Measurements from ENCODE around the gene RAD54L. TPM values are rescaled to one million over a fixed set of nuclear protein-coding genes. Genes with fewer than 3 reads are reported as not detected.

The RAD54L gene
- total RNA-seq, 1 donor from 2014 or later: 0.33 TPM

- ATAC-seq (no peak), DNase-seq (ENCODE audit: low spot score) (no peak)
Measured at GRCh38 chr1:46284597-46285564, 37.3 kb downstream of the RAD54L start.

DNA sequence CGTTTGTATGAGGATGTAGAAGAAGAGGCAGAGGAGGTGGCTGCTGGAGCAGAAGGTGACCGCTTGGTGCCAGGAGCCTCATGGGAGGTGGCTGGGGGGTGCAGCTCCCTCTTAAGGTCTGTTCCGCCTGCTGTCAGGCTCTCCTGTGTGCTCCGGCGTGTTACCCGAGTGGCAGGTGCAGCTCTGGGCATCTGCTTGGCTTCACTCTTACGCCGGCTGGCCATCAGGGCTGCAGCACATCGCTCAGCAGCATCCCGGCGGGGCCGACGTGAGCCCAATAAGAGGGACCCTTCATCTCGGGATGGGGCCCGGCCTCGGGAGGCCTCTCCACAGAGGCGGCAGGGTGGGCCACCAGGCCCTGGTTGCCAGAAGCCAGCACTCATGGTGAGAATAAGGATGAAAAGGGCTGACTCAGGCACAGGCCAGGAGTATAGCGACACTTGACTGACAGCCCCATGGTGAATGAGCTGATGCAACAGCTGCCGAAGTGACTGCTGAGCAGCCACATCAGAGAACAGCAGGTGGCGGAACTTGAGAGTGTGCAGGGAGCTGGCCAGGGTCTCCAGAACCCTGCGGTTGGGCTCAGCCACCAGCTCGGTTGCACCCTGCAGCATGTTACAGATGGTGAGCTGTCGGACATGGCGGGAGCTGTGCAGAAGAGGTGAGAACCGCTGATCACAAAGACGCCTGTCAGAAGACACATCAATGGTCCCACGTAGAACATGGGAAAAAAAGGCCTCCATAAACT lies 38.3 kb downstream of the RAD54L start:
- DNase-seq (ENCODE audit: low spot score): no peak
- no peak for ATAC-seq

- no peak for DNase-seq (ENCODE audit: low spot score)
- ATAC-seq: no peak
Measured at GRCh38 chr1:46288485-46289133, 41.0 kb downstream of the RAD54L start.

DNA sequence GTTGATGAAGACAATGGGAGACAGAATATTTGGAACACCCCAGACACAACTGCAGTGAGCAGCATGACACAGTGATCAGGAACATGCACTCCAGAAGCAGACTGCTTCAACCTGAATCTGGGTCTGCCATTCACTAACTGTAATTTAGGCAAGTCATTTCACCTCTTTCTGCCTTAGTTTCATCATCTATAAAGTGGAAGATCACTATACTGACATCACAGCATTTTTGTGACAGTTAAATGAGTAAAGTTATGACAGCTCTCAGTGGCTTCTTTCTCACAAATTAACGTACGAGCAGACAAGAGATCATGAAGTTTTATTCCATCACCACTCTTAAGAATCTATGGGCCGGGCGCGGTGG lies 41.6 kb downstream of the RAD54L start:
- ATAC-seq: no peak

GRCh38 chr1:46289976-46290375 lies 42.4 kb downstream of the RAD54L start:
- no peak for ATAC-seq

More for the DNA sequence above, 41.6 kb downstream of the RAD54L start:
- no peak for DNase-seq (ENCODE audit: low spot score)

GRCh38 chr1:46295306-46295705 lies 47.7 kb downstream of the RAD54L start:
- DNase-seq (ENCODE audit: low spot score): no peak
- no peak for ATAC-seq

More at GRCh38 chr1:46289976-46290375, 42.4 kb downstream of the RAD54L start:
- no peak for DNase-seq (ENCODE audit: low spot score)

DNA sequence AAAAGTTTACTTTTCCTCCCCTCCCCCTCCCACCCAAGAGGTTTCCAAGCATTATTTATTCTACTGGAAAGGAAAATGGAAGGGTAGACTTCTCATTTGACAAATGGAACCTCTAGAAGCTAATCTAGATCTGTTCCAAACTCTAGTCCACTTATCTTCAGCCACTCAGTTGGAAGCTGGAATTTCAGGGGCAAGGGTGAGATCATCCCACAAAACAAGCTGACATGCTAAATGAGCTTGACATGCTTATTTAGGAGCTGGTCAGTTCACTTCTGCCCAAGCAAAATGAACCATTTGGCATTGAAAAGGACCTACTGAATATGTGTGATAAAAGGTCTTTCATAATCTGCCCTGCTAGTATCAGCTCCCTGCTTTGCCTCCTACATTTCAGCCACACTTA lies 50.8 kb downstream of the RAD54L start:
- no peak for ATAC-seq
- no peak for DNase-seq (ENCODE audit: low spot score)

DNA sequence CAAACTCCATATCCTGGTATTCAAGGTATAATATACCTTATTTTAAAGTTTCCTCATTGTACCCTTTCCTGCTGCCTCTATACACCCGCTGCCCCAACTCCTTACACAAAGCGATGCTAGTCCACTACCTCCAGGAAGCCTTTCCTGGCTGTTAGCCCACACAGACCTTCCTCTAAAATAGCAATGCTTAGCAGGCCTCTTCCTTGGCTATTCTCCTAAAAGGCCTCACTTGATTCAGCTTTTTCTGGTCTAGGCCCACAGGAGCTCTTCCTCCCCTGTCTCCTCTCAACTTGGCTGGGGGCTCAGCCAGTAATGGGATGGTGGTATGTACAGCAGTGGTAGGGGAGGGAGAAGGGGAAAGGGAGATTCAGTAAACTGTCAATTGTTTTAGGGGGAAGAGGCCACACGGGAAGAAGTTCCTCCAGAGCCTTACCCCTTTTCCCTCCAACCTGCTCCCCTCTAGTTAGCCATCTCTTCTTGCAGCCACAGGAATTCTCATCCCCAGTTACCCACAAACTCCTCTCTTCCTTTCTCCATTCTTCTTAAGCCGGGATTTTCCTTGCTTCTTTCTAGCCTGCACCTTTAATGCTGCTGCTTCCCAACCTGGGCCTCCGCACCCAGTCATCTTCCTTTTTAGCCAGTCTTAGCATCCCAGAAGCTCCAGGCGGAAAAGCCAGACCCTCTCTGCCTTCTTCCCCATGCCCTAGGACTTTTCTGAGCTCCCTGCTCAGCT lies 53.3 kb downstream of the RAD54L start:
- no peak for ATAC-seq
- no peak for DNase-seq (ENCODE audit: low spot score)

GRCh38 chr1:46301406-46301807 lies 53.8 kb downstream of the RAD54L start:
- ATAC-seq (no peak), DNase-seq (ENCODE audit: low spot score) (no peak)

DNA sequence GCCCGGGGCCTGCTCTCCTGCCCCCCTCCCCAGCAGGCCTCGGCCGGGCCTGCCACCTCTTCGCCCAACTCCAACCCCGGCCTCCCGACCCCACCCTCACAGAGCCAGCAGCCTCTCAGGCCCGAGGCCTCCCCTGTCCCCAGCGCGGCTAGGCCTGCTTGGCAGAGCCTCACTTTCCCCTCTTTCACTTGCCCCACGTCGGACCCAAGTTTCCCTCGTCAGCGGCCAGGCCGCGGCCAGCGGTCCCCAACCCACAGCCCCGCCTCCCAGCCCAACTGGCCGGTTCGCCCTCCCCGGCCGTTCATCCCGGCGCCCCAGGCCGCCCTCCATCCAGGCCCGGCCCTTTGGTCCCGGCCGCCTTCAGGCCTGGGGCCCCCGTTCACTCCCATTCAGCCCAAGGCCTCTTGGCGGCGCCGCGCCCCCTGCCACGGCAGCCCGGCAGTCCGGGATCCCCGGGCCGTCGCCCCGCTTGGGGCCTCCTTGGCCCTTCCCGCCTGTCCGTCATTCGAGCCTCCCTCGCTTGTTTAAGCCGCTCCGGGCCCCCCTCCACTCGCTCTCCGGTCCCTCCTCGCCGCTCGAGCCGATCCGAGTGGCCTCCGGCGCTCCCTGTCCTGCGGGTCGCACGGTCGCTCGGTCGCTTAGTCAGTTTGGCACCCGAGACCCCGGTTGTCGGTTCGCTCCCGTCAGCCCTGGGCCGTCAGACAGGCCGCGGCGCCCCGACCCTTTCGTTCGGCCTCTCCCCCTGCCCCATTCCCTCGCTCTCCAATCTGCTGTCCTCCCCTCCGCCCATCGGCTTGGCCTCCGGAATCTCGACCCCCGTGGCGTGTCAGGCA lies 54.5 kb downstream of the RAD54L start:
- peak; percentile 64 for DNase-seq (ENCODE audit: low spot score)
- peak; percentile 39 for ATAC-seq

DNA sequence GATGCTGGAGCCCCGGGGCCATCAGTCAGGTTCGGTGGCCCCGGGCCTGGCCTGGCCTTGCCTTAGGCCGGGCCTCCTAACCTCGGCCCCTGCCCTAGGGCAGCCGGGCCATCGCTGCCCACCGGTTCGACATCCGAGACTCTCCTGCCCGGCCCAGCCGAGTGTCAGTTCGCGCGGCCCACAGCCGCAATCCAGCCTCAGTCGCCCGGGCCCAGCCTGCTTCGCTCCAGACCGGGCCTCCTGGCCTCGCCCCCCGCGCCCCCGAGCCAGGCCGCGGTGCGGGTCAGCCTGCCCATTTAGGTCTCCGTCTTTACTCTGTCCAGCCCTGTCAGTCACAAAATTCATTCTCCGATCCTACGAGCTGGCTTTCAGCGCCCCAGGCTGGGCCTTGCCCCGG lies 55.1 kb downstream of the RAD54L start:
- DNase-seq (ENCODE audit: low spot score): no peak
- ATAC-seq: peak; percentile 37

GRCh38 chr1:46303038-46303871 lies 55.7 kb downstream of the RAD54L start, which contains the start of the genes LRRC41 and UQCRH:
Gene LRRC41, minus strand, starts transcription at chr1:46303616. Its CDS starts 294 bp downstream, at chr1:46303322.
Gene UQCRH, plus strand, starts transcription at chr1:46303698. Its CDS starts 69 bp downstream, at chr1:46303767.
- peak; percentile 89 for ATAC-seq
- peak; percentile 95 for DNase-seq (ENCODE audit: low spot score)

DNA sequence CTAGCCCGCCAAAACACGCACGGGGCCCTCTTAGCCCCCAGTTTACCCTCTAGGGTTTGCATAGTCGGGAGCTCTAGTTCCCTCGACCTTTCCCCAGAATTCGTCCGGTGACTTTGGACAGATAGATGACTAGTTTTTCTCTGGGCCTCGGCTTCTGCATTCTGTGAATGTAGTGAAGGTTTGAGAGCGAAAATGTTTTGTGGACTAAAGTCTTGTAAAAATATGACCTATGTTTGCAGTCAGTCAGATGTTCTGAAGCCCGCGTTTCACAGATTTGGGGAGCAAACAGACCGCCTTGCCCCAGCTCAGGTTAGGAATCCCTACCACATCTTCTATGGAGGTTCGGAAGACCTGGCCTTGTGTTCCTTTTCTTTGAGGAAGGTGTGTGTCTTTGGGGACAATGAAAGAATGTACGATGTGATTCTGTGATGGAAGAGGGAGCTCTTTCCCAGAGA lies 56.3 kb downstream of the RAD54L start:
- DNase-seq (ENCODE audit: low spot score) (no peak), ATAC-seq (peak; percentile 1)

- DNase-seq (ENCODE audit: low spot score) (no peak), ATAC-seq (no peak)
Measured at GRCh38 chr1:46306159-46306530, 58.6 kb downstream of the RAD54L start.

GRCh38 chr1:46309401-46310159 lies 62.0 kb downstream of the RAD54L start:
- DNase-seq (ENCODE audit: low spot score) (no peak), ATAC-seq (no peak)

DNA sequence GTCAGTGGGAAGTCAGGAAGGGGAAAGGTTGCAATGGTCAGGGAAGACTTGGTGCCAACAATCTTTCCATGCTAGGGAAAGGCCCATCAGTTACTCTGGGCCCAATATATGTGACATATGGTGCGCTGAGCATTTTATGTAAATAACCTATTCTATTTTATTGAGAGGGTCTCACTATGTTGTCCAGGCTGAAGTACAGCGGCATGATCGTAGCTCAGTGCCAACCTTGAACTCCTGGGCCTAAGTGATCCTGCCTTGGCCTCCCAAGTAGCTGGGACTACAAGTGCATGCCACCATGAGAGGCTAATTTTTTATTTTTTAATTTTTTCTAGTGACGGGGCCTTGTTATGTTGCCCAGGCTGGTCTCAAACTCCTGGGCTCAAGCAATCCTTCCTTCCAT lies 62.8 kb downstream of the RAD54L start:
- no peak for ATAC-seq
- DNase-seq (ENCODE audit: low spot score): no peak

DNA sequence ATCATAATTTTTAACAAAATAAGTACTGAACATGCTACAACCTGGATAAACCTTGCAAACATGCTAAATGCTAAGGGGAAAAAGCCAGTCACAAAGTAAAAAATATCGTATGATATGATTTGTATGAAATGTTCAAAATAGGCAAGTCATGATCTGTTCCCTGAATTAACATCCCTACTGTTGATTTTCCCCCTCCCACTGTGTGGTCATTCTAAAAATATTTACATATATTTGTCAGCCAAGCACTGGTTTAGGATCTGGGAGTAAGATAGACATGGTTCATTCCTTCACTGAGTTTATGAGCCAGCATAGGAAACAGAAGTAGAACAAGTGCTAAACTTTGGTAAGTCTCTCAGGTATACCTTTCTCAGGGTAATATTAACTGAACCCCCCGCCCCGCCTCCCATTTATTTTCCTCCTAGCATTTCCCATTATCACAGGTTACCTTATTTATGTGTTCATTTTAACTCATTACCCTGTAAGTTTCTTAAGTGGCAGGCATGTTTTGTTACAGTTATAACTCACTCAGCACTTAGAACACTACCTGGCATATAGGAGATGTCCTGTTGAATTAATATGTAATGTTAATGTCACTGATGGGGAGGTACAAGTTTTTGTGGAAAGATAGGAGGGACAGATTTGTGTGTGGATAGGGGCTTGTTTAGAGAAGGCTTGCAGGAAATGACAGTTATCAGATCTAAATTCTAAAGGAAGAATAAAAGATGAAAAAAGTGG lies 68.3 kb downstream of the RAD54L start:
- no peak for DNase-seq (ENCODE audit: low spot score)

More for the DNA sequence above, 68.3 kb downstream of the RAD54L start:
- no peak for ATAC-seq

Measured in left lobe of liver (tissue), 2 donors.